Measurements from ENCODE around the gene ASCL5.

ASCL5 gene

DNA sequence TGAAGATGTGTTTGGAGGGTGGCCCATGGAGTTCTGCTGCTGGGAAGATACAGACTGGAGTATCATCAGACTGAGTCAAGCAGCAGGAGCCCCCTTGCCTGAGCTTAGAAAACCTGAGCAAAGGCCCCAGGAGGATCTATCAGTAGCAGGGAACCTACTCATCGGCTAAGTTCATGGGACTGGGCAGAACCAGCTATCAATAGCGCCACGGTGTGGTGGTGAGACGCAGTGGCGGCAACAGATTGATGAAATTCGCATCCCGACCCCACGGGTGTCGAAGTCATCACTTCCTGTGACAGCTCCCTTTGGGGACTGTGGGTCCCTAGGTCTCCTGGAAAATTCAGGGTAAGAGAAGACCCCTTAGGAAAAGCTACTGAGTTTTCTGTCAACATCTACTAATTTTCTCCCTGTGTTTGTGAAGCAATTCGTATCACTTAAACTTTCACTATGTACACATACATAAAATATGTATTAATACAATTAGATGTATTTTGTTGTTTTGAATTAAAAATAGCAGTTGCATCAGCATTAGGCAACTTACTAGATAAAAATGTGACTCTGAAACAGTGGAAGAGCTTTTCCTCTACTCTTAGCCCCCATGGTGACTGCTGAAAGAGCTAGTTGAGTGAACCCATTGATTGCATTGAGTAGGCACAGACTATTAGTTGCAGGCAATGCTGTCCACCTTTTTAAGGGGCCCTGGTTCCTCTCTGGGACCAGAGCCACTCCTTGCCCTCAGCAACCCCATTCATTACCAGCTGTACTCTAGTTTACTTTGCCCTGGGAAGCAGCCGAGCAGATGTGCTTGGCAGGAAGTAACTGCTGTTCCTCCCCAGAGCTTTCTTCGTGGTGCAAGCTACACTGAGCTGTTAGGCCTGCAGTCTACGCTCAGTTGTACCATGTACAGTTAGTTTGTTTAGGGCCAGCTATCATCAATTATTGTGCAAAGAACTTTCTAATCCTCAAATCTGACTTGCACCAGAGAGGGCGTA lies 7.5 kb downstream of the ASCL5 start:
- H3K36me3 Mint-ChIP-seq (ENCODE audit: low read depth), result no peaks in the 10 kb centered on the region

DNA sequence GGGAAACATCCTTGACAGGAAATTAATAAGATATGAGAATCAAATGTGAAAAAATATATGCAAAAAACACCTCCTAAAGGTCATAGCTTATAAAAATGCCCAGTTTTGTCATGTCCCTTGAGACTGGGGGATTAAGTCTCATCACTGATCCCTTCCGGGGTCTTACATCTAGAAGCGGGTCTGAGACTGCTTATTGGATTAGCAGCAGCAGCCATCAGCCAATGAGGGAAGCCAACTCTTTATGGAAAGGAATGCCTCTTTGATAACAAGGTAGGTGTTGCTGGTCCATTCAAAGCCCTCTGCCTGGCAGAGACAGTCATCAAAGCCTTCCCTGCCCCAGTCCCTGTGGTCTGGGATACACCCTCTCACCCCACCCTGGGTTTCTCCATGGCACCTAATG lies 10.9 kb downstream of the ASCL5 start:
- peak overlapping the region; percentile 35 for H3K4me3 Mint-ChIP-seq
- no peak for DNase-seq
- TF ChIP-seq, protein P1, sequence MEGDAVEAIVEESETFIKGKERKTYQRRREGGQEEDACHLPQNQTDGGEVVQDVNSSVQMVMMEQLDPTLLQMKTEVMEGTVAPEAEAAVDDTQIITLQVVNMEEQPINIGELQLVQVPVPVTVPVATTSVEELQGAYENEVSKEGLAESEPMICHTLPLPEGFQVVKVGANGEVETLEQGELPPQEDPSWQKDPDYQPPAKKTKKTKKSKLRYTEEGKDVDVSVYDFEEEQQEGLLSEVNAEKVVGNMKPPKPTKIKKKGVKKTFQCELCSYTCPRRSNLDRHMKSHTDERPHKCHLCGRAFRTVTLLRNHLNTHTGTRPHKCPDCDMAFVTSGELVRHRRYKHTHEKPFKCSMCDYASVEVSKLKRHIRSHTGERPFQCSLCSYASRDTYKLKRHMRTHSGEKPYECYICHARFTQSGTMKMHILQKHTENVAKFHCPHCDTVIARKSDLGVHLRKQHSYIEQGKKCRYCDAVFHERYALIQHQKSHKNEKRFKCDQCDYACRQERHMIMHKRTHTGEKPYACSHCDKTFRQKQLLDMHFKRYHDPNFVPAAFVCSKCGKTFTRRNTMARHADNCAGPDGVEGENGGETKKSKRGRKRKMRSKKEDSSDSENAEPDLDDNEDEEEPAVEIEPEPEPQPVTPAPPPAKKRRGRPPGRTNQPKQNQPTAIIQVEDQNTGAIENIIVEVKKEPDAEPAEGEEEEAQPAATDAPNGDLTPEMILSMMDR (IDR thresholded peaks at IDR 0.05), result no peak
- no peaks in the 10 kb centered on the region for H3K36me3 Mint-ChIP-seq (ENCODE audit: low read depth)
- no peak overlapping the region for H3K27ac Mint-ChIP-seq
- H3K9me3 Mint-ChIP-seq, result no peaks in the 10 kb centered on the region
- peaks cover 12% of the 10 kb centered on the region for H3K4me1 Mint-ChIP-seq
- peaks cover 68% of the 10 kb centered on the region for H3K27me3 Mint-ChIP-seq (ENCODE audit: low read depth, poor library complexity)

More for the DNA sequence above, 7.5 kb downstream of the ASCL5 start:
- H3K27ac Mint-ChIP-seq, result no peak overlapping the region
- no peaks in the 10 kb centered on the region for H3K4me1 Mint-ChIP-seq
- peaks cover 73% of the 10 kb centered on the region for H3K27me3 Mint-ChIP-seq (ENCODE audit: low read depth, poor library complexity)
- no peak overlapping the region for H3K4me3 Mint-ChIP-seq
- H3K9me3 Mint-ChIP-seq, result no peaks in the 10 kb centered on the region
- peak; percentile 69 for DNase-seq
- TF ChIP-seq, protein P1 (IDR thresholded peaks at IDR 0.05), result peak; percentile 74

- TF ChIP-seq, protein P1 (IDR thresholded peaks at IDR 0.05), result no peak
- no peak for DNase-seq
- H3K4me3 Mint-ChIP-seq, result peak overlapping the region; percentile 7
- H3K27me3 Mint-ChIP-seq (ENCODE audit: low read depth, poor library complexity), result peaks cover 74% of the 10 kb centered on the region
- no peak overlapping the region for H3K27ac Mint-ChIP-seq
- no peaks in the 10 kb centered on the region for H3K9me3 Mint-ChIP-seq
- no peaks in the 10 kb centered on the region for H3K36me3 Mint-ChIP-seq (ENCODE audit: low read depth)
- peaks cover 18% of the 10 kb centered on the region for H3K4me1 Mint-ChIP-seq
Measured at GRCh38 chr1:201115390-201115937, 11.5 kb downstream of the ASCL5 start.

DNA sequence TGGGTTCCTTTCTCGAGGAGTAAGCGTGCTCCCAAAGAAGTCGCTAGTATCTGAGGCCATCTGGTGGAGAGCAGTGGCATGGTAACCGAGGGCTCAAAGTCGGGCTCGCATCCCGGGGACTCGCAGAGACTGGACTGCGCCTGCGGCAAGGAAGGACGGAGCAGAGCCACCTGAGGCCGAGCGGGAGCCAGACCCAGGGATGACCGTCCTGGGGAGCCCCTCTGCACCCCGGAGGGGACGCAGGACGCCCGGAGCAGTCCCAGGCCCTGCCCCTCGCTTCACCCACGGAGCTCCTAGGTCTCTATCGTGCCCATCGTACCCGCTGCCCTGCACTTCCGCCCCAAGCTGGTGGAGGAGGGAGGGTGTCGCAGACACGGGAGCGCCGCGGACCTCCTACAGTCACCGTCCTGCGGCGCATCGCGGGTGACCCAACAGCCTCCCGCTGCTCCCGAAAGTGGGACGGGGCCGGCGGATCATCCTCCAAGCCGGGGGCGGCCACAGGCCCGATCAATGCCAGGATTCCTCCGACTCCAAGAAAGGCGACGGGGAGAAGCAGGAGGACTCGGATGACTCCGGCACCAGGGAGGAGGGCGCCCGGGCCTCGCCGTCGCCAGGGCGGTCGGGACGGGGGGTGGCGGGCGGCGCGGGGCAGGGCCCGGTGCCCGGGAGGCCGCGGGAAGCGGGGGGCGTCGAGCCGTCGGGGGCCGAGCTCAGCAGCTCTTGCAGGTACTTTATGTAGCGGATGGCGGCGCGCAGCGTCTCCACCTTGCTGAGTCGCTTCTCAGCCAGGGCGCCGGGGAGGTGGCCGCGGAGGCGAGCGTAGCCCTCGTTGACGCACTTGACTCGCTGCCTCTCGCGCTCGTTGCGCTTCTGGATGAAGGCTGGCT lies 12.5 kb downstream of the ASCL5 start:
- DNase-seq, result peak; percentile 88
- TF ChIP-seq, protein P1 (IDR thresholded peaks at IDR 0.05), result peak; percentile 73
- H3K27ac Mint-ChIP-seq, result no peak overlapping the region

GRCh38 chr1:201113451-201114244 lies 13.3 kb downstream of the ASCL5 start:
- Mint-ChIP-seq H3K4me3 (peak overlapping the region; percentile 85), H3K9me3 (no peaks in the 10 kb centered on the region), H3K36me3 (ENCODE audit: low read depth) (no peaks in the 10 kb centered on the region), H3K4me1 (peaks cover 18% of the 10 kb centered on the region), H3K27me3 (ENCODE audit: low read depth, poor library complexity) (peaks cover 66% of the 10 kb centered on the region), H3K27ac (no peak overlapping the region)
- TF ChIP-seq, protein P1 (IDR thresholded peaks at IDR 0.05), result no peak
- no peak for DNase-seq

More for the DNA sequence above, 12.5 kb downstream of the ASCL5 start:
- Mint-ChIP-seq H3K4me1 (peaks cover 18% of the 10 kb centered on the region), H3K27me3 (ENCODE audit: low read depth, poor library complexity) (peaks cover 67% of the 10 kb centered on the region), H3K9me3 (no peaks in the 10 kb centered on the region), H3K4me3 (peak overlapping the region; percentile 85), H3K36me3 (ENCODE audit: low read depth) (no peaks in the 10 kb centered on the region)
